ENCODE measurements around the gene VSIG2. TPM values are rescaled to one million over a fixed set of nuclear protein-coding genes. Genes with fewer than 3 reads are reported as not detected.

VSIG2 gene
- polyA plus RNA-seq, 3 donors = not detected

DNA sequence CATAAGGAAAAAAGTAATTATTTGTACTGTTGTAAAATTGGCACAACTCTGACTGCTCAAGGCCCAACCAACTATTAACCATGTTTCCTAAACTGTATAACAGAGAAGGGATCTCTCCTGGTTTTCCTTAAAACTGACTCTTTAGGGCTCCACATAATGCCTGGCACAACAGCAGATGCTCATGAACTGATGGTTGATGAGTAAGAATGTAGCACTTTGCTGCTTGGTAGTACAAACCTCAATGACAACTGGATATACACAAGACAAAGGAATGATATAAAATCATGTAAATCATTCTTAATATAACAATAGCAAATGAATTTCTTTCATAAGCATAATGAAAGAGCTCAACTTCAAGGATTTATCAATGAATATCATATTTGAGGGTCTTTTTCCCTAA lies 36.5 kb upstream of the VSIG2 start:
- no peak overlapping the region for H3K4me3 Mint-ChIP-seq
- no peaks in the 10 kb centered on the region for H3K9me3 Mint-ChIP-seq
- H3K27me3 ChIP-seq (ENCODE audit: control insufficient read depth in 2 of 2, insufficient read depth in 2 of 2, low read length in 2 of 2) = no peaks in the 10 kb centered on the region
- H3K36me3 Mint-ChIP-seq = peaks cover 2 to 3% of the 10 kb centered on the region in 2 donors
- intact Hi-C loops (cut with micrococcal nuclease) = no loop called here
- no peak overlapping the region for H3K9ac ChIP-seq (ENCODE audit: insufficient read depth, low read length, poor library complexity, severe bottlenecking)
- DNase-seq = no peak
- no peak overlapping the region for H3K4me2 ChIP-seq (replicated peaks; ENCODE audit: extremely low read depth, low read length, poor library complexity, severe bottlenecking)
- H3K27ac Mint-ChIP-seq = no peak overlapping the region
- H3K4me1 Mint-ChIP-seq = peaks cover 17% of the 10 kb centered on the region
- no peaks in the 10 kb centered on the region for H3K36me3 ChIP-seq (replicated peaks in 1 of 2; ENCODE audit: control insufficient read depth in 1 of 2, insufficient read depth in 2 of 2, low read length in 2 of 2)
- H2AFZ ChIP-seq (ENCODE audit: insufficient read depth, low read depth, low read length, poor library complexity, severe bottlenecking) = no peak overlapping the region
- peaks cover 32% of the 10 kb centered on the region for H3K79me2 ChIP-seq (ENCODE audit: insufficient read depth, low read length)
- H3K9me3 ChIP-seq (replicated peaks in 1 of 2; ENCODE audit: control insufficient read depth in 1 of 2, insufficient read depth in 1 of 2, low read length in 2 of 2) = no peaks in the 10 kb centered on the region
- peaks cover 58% of the 10 kb centered on the region for H4K20me1 ChIP-seq (ENCODE audit: insufficient read depth, low read length)
- no peak overlapping the region for H3K27ac ChIP-seq (ENCODE audit: low read depth in 1 of 2, low read length in 2 of 2)
- H3K4me1 ChIP-seq (ENCODE audit: control insufficient read depth in 1 of 2, insufficient read depth in 2 of 2, low read length in 2 of 2) = peaks cover 4 to 11% of the 10 kb centered on the region in 2 donors
- TF ChIP-seq, protein P1, sequence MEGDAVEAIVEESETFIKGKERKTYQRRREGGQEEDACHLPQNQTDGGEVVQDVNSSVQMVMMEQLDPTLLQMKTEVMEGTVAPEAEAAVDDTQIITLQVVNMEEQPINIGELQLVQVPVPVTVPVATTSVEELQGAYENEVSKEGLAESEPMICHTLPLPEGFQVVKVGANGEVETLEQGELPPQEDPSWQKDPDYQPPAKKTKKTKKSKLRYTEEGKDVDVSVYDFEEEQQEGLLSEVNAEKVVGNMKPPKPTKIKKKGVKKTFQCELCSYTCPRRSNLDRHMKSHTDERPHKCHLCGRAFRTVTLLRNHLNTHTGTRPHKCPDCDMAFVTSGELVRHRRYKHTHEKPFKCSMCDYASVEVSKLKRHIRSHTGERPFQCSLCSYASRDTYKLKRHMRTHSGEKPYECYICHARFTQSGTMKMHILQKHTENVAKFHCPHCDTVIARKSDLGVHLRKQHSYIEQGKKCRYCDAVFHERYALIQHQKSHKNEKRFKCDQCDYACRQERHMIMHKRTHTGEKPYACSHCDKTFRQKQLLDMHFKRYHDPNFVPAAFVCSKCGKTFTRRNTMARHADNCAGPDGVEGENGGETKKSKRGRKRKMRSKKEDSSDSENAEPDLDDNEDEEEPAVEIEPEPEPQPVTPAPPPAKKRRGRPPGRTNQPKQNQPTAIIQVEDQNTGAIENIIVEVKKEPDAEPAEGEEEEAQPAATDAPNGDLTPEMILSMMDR (IDR thresholded peaks at IDR 0.05) = no peak
- H3K4me3 ChIP-seq (replicated peaks in 1 of 3; ENCODE audit: low read depth in 2 of 3, low read length in 3 of 3) = no peak overlapping the region
- H3K27me3 Mint-ChIP-seq (ENCODE audit: low read depth in 3 of 3) = no peaks in the 10 kb centered on the region

GRCh38 chr11:124784051-124784450 lies 32.0 kb upstream of the VSIG2 start:
- H3K36me3 ChIP-seq (replicated peaks in 1 of 2; ENCODE audit: control insufficient read depth in 1 of 2, insufficient read depth in 2 of 2, low read length in 2 of 2) = no peaks in the 10 kb centered on the region
- Mint-ChIP-seq H3K27ac (no peak overlapping the region), H3K27me3 (ENCODE audit: low read depth in 3 of 3) (peaks cover 0 to 1% (median 0%) of the 10 kb centered on the region in 3 donors), H3K36me3 (peaks cover 3 to 6% of the 10 kb centered on the region in 2 donors), H3K4me3 (no peak overlapping the region), H3K4me1 (no peaks in the 10 kb centered on the region), H3K9me3 (no peaks in the 10 kb centered on the region)
- no peak for DNase-seq
- H3K79me2 ChIP-seq (ENCODE audit: insufficient read depth, low read length) = peaks cover 7% of the 10 kb centered on the region
- H3K4me2 ChIP-seq (replicated peaks; ENCODE audit: extremely low read depth, low read length, poor library complexity, severe bottlenecking) = no peak overlapping the region
- no peak overlapping the region for H3K9ac ChIP-seq (ENCODE audit: insufficient read depth, low read length, poor library complexity, severe bottlenecking)
- WGBS (ENCODE audit: insufficient coverage) = 95% methylated on average over 2 of the region's 2 CpGs
- intact Hi-C loops (cut with micrococcal nuclease) = no loop called here
- no peak overlapping the region for H3K27ac ChIP-seq (ENCODE audit: low read depth in 1 of 2, low read length in 2 of 2)
- no peaks in the 10 kb centered on the region for H3K9me3 ChIP-seq (replicated peaks in 1 of 2; ENCODE audit: control insufficient read depth in 1 of 2, insufficient read depth in 1 of 2, low read length in 2 of 2)
- TF ChIP-seq, protein P1 (IDR thresholded peaks at IDR 0.05) = no peak
- H2AFZ ChIP-seq (ENCODE audit: insufficient read depth, low read depth, low read length, poor library complexity, severe bottlenecking) = no peak overlapping the region
- H4K20me1 ChIP-seq (ENCODE audit: insufficient read depth, low read length) = peaks cover 21% of the 10 kb centered on the region
- H3K27me3 ChIP-seq (ENCODE audit: control insufficient read depth in 2 of 2, insufficient read depth in 2 of 2, low read length in 2 of 2) = no peaks in the 10 kb centered on the region
- no peak overlapping the region for H3K4me3 ChIP-seq (replicated peaks in 1 of 3; ENCODE audit: low read depth in 2 of 3, low read length in 3 of 3)
- H3K4me1 ChIP-seq (ENCODE audit: control insufficient read depth in 1 of 2, insufficient read depth in 2 of 2, low read length in 2 of 2) = no peaks in the 10 kb centered on the region
